Activated CD8-positive, alpha-beta T cell treated with anti-CD3 and anti-CD28 coated beads for 36 hours (primary cell): ENCODE results near the gene NUDC. TPM values are rescaled to one million over a fixed set of nuclear protein-coding genes. Genes with fewer than 3 reads are reported as not detected.
A peak's percentile ranks its signal among the peaks of the same experiment; 100 is the strongest.

Experiments
- ATAC-seq: fragments of 200-7000 bp; cut with Tn5 transposase; one replicate; pipeline ENCODE4 v1.10.0; 2021; ENCODE audit warnings: mild to moderate bottlenecking, moderate library complexity
- CTCF ChIA-PET: fragments of 350-600 bp; sonication (Branson Sonifier 250); formaldehyde crosslinking; loops from one replicate; lab custom pipeline; 2021; ENCODE audit warnings: antibody characterized with exemption; lab: Charles Lee
- POLR2A ChIA-PET: fragments of 350-600 bp; sonication (Branson Sonifier 250); formaldehyde crosslinking; loops from one replicate; lab custom pipeline; 2021; ENCODE audit warnings: antibody characterized with exemption; lab: Charles Lee
- DNase-seq: peaks from one replicate; pipeline ENCODE4 v3.0.0-alpha.2; 2020
- H3K27ac Mint-ChIP-seq: one replicate; pipeline ENCODE4 v1.8.0; 2021; ENCODE audit warnings: mild to moderate bottlenecking, mixed read lengths
- H3K27me3 Mint-ChIP-seq: one replicate; pipeline ENCODE4 v1.8.0; 2021; ENCODE audit warnings: mixed read lengths
- H3K36me3 Mint-ChIP-seq: one replicate; pipeline ENCODE4 v1.8.0; 2021; ENCODE audit warnings: low read depth, mixed read lengths
- H3K4me1 Mint-ChIP-seq: one replicate; pipeline ENCODE4 v1.8.0; 2021; ENCODE audit warnings: low read depth, mixed read lengths
- H3K4me3 Mint-ChIP-seq: one replicate; pipeline ENCODE4 v1.8.0; 2021; ENCODE audit warnings: mild to moderate bottlenecking, moderate library complexity, mixed read lengths
- H3K9me3 Mint-ChIP-seq: one replicate; pipeline ENCODE4 v1.8.0; 2021; ENCODE audit warnings: mixed read lengths
- intact Hi-C: fragments of 100-400 bp; cut with micrococcal nuclease; formaldehyde crosslinking; loops from one replicate; pipeline ENCODE4 v1.10.0; 2022
- total RNA-seq, 2 experiments: library from RNA; stranded (reverse); gene quantifications; one replicate each; pipeline ENCODE4 v1.2.3, GENCODE V29; 2021
- TF ChIP-seq, protein P1 (sequence below): fragments of 200-600 bp; IDR thresholded peaks from one replicate; pipeline ENCODE4 v1.8.0; 2022; ENCODE audit warnings: antibody characterized with exemption, mild to moderate bottlenecking

The NUDC gene
- total RNA-seq, 2 experiments from 2014 or later, result 97.0 to 103 TPM

DNA sequence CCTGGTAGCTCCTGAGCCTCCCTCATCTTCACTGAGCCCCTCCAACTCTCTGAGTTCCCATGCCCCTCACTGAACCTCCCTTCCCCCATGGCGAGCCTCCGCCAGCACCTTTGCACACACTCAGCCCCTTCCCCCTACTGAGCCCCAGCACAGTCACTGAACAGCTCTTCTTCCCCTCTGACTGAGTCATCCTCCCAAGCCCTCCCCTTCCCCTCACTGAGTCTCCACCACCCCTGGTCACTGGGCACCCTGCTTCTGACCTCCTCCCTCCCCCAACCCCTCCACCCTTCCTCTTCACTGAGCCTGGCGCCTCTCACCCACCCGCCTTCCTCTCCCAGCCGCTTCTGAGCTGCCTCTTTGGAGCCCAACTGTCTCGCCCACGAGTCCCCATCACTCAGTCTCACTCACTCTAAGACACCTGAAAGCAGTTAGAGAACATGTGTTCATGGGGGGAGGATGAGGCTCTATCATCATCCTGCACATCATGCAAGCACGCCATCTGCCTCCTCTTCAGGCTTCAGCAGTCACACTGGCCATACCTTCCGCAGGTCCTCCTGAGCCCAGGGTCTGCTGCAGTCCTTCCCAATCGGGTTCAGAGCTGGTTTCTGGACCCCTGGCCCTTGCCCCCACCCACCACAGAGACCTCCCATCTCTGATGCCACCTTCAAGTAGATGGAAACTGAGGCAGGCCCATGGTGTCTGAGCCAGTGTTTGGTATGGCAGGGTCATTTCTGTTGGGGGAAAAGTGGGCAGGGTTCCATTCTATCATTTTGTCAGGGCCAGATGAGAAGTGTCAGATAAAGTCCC lies 70.0 kb downstream of the NUDC start:
- Mint-ChIP-seq H3K4me3 (peak overlapping the region; percentile 33), H3K4me1 (peaks cover 16% of the 10 kb centered on the region), H3K27me3 (peaks cover 42% of the 10 kb centered on the region), H3K36me3 (no peaks in the 10 kb centered on the region), H3K9me3 (no peaks in the 10 kb centered on the region), H3K27ac (no peak overlapping the region)
- TF ChIP-seq, protein P1, sequence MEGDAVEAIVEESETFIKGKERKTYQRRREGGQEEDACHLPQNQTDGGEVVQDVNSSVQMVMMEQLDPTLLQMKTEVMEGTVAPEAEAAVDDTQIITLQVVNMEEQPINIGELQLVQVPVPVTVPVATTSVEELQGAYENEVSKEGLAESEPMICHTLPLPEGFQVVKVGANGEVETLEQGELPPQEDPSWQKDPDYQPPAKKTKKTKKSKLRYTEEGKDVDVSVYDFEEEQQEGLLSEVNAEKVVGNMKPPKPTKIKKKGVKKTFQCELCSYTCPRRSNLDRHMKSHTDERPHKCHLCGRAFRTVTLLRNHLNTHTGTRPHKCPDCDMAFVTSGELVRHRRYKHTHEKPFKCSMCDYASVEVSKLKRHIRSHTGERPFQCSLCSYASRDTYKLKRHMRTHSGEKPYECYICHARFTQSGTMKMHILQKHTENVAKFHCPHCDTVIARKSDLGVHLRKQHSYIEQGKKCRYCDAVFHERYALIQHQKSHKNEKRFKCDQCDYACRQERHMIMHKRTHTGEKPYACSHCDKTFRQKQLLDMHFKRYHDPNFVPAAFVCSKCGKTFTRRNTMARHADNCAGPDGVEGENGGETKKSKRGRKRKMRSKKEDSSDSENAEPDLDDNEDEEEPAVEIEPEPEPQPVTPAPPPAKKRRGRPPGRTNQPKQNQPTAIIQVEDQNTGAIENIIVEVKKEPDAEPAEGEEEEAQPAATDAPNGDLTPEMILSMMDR, result no peak
- DNase-seq (peak; percentile 54), ATAC-seq (peak; percentile 59)
- CTCF ChIA-PET, result interaction anchor here (8.1 kb wide), 1 partner anchor 54 kb away, joined by 72 read pairs; no protein-coding TSS in a partner anchor
- intact Hi-C loops, result no loop called here
- POLR2A ChIA-PET, result no interaction called here

DNA sequence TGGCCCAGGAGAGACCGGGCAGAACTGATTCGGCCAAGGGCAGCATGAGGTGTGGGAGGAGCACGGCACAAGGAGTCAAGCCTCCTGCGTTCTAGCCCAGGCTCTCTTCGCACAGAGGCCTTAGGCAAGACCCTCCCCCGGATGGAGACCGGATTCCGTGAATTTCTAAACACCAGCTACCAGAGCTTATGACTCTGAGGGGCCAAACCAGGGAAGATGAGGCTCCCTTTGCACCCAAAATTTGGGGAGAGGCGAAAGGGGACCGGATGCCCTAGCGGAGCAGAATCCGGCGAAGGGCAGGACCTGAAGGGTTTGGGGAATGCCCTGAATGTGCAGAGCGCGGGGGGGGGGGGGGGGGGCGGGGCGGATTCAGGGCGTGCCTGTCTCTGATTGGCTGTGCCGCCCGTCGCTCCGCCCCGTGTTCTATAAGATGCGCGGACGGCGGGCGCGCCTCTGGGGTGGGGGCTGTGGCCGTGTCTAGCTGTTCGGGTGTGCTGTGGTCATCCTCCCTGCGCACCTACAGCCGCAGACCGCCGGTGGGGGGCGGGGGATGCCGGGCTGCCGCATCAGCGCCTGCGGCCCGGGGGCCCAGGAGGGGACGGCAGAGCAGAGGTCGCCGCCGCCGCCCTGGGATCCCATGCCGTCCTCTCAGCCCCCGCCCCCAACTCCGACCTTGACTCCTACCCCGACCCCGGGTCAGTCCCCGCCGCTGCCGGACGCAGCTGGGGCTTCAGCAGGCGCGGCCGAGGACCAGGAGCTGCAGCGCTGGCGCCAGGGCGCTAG lies 71.9 kb downstream of the NUDC start, which contains the start of gene TRNP1:
TRNP1 (plus strand) TSS at position 456 of the 783 bp plus-strand sequence; CDS start at position 551, 95 bp downstream.
- ATAC-seq (peak; percentile 68), DNase-seq (peak; percentile 79)
- Mint-ChIP-seq H3K4me1 (peaks cover 21% of the 10 kb centered on the region), H3K4me3 (peak within 1 kb of the TSS; percentile 74), H3K27me3 (peaks cover 49% of the 10 kb centered on the region), H3K27ac (peak within 1 kb of the TSS; percentile 30), H3K36me3 (no peaks in the 10 kb centered on the region), H3K9me3 (no peaks in the 10 kb centered on the region)
- TF ChIP-seq, protein P1, result no peak
- ChIA-PET CTCF (interaction anchor here (0.8 to 8.1 kb wide), 8 partner anchors 9 to 307 kb away, joined by 3 to 72 read pairs (median 4); partner anchors contain the start of gene TENT5B), POLR2A (no interaction called here)
- intact Hi-C loops, result no loop called here

DNA sequence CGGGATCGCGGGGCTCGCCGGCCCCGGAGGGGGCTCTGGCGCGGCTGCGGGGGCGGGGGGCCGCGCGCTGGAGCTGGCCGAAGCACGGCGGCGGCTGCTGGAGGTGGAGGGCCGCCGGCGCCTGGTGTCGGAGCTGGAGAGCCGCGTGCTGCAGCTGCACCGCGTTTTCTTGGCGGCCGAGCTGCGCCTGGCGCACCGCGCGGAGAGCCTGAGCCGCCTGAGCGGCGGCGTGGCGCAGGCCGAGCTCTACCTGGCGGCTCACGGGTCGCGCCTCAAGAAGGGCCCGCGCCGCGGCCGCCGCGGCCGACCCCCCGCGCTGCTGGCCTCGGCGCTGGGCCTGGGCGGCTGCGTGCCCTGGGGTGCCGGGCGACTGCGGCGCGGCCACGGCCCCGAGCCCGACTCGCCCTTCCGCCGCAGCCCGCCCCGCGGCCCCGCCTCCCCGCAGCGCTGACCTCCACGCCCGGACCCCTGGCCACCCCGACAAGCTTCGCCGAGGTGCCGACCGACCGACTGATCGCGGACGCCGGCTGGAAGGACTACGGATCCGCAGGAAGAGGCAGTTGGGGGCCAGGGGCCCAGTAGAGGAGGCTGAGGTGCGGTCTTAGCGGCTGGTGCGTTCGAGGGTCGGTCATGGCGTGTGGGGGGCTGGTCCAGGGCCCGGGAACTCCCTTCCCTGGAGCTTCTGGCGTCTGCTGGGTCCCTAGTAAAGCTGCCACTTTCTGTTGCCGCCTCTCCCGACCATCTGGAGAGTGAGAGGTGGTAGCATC lies 72.7 kb downstream of the NUDC start:
- peaks cover 49% of the 10 kb centered on the region for H3K27me3 Mint-ChIP-seq
- ChIA-PET POLR2A (interaction anchor here (0.8 to 1.2 kb wide), 2 partner anchors 161 to 494 kb away, joined by 3 to 5 read pairs; partner anchors contain the start of gene SLC9A1), CTCF (interaction anchor here (0.5 to 8.1 kb wide), 12 partner anchors 8 to 354 kb away, joined by 3 to 72 read pairs (median 4); partner anchors contain the start of genes NUDC and TENT5B)
- peaks cover 21% of the 10 kb centered on the region for H3K4me1 Mint-ChIP-seq
- H3K27ac Mint-ChIP-seq, result no peak overlapping the region
- ATAC-seq (peak; percentile 5), DNase-seq (peak; percentile 37)
- intact Hi-C loops, result no loop called here
- TF ChIP-seq, protein P1, result no peak
- no peaks in the 10 kb centered on the region for H3K9me3 Mint-ChIP-seq
- no peaks in the 10 kb centered on the region for H3K36me3 Mint-ChIP-seq
- H3K4me3 Mint-ChIP-seq, result peak overlapping the region; percentile 74

DNA sequence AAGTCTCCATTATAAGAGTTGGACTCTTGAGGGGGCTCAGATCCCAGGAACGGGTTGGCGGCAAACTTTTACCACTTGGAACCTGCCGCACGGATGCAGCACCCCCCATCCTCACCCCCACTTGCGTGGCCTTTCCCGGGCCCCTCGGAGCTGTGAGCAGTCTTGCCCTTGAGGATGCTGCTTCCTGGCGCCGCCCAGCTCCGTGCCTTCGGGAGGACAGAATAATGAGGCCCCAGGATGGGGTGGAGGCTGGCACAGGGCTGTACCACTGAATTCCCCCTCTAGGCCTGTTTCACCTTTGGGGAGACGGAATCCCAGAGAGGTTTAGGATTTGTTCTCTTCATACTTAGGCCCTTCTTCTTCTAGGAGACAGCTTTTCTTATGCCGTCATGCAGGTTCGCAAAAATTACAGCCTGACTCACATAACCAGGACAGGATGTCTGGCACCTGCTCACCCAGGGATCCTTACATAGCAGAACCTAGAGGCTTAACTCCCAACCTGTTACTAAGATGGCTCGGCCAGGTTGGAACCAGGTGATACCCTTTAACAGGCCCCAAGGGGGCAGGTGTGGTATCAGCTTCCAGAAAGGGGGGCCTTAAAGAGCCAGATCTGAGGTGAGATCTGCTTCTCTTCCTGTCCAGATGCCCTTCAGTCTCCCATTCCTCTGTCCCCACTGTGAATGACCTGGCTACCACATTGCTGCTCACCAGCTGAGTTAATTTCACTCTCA lies 73.4 kb downstream of the NUDC start:
- Mint-ChIP-seq H3K27me3 (peaks cover 49% of the 10 kb centered on the region), H3K4me3 (peak overlapping the region; percentile 68), H3K36me3 (no peaks in the 10 kb centered on the region), H3K9me3 (no peaks in the 10 kb centered on the region), H3K4me1 (peaks cover 21% of the 10 kb centered on the region), H3K27ac (no peak overlapping the region)
- DNase-seq, result no peak
- intact Hi-C loops, result no loop called here
- CTCF ChIA-PET, result interaction anchor here (0.9 to 8.1 kb wide), 9 partner anchors 9 to 306 kb away, joined by 3 to 72 read pairs (median 4); partner anchors contain the start of genes KDF1, NUDC and TENT5B
- no peak for ATAC-seq
- TF ChIP-seq, protein P1, result no peak
- POLR2A ChIA-PET, result interaction anchor here (0.8 to 1.2 kb wide), 2 partner anchors 160 to 495 kb away, joined by 3 to 5 read pairs; partner anchors contain the start of gene SLC9A1
